Measurements from ENCODE around the gene SNX20.

The SNX20 gene

GRCh38 chr16:50679266-50679665 lies 1.8 kb downstream of the SNX20 start:
- no peak for DNase-seq

GRCh38 chr16:50678531-50678930 lies 2.6 kb downstream of the SNX20 start:
- no peak for DNase-seq

- DNase-seq, result no peak
These were observed 3.8 kb downstream of the SNX20 start for GRCh38 chr16:50677351-50677750.

- DNase-seq, result no peak
These were observed 4.4 kb downstream of the SNX20 start for GRCh38 chr16:50676684-50677225.

- no peak for DNase-seq
These were observed 5.2 kb downstream of the SNX20 start for GRCh38 chr16:50675686-50676610.

- DNase-seq, result no peak
These were observed 6.3 kb downstream of the SNX20 start for GRCh38 chr16:50674831-50675230.

- no peak for DNase-seq
These were observed 7.4 kb downstream of the SNX20 start for GRCh38 chr16:50673496-50674275.

- DNase-seq, result no peak
These were observed 9.4 kb downstream of the SNX20 start for GRCh38 chr16:50671644-50672260.

GRCh38 chr16:50670476-50670875 lies 10.6 kb downstream of the SNX20 start:
- no peak for DNase-seq

GRCh38 chr16:50669741-50670140 lies 11.4 kb downstream of the SNX20 start:
- DNase-seq, result no peak

- DNase-seq, result no peak
These were observed 12.6 kb downstream of the SNX20 start for GRCh38 chr16:50668368-50669008.

- no peak for DNase-seq
These were observed 13.4 kb downstream of the SNX20 start for GRCh38 chr16:50667497-50668367.

GRCh38 chr16:50666658-50667496 lies 14.2 kb downstream of the SNX20 start:
- no peak for DNase-seq

GRCh38 chr16:50665128-50665878 lies 15.8 kb downstream of the SNX20 start:
- peak; percentile 14 for DNase-seq

GRCh38 chr16:50664270-50664669 lies 16.8 kb downstream of the SNX20 start:
- DNase-seq, result no peak

- DNase-seq, result no peak
These were observed 18.7 kb downstream of the SNX20 start for GRCh38 chr16:50662306-50662940.

- no peak for DNase-seq
These were observed 21.3 kb downstream of the SNX20 start for GRCh38 chr16:50659806-50660205.

- no peak for DNase-seq
These were observed 23.9 kb downstream of the SNX20 start for GRCh38 chr16:50657241-50657640.

- no peak for DNase-seq
These were observed 25.5 kb downstream of the SNX20 start for GRCh38 chr16:50655558-50656055.
